CD4-positive, alpha-beta T cell (primary cell): ENCODE results near the gene AP3M1. TPM values are rescaled to one million over a fixed set of nuclear protein-coding genes. Genes with fewer than 3 reads are reported as not detected.

Source experiments
- ATAC-seq: fragments of 200-7000 bp; cut with Tn5 transposase; one replicate; pipeline ENCODE4 v1.10.0; 2022; ENCODE audit warnings: mild to moderate bottlenecking; ENCODE audit not compliant: poor library complexity
- CTCF ChIA-PET: fragments of 350-600 bp; sonication (Branson Sonifier 250); formaldehyde crosslinking; loops from one replicate; lab custom pipeline; 2021; ENCODE audit warnings: antibody characterized with exemption, inconsistent platforms; lab: Charles Lee
- POLR2A ChIA-PET: fragments of 350-600 bp; sonication (Branson Sonifier 250); formaldehyde crosslinking; loops from one replicate; lab custom pipeline; 2021; ENCODE audit warnings: antibody characterized with exemption, inconsistent platforms; lab: Charles Lee
- DNase-seq, 14 experiments: peaks; one replicate each; pipeline ENCODE4 v3.0.0-alpha.2; 2013 to 2020; ENCODE audit warnings: mixed read lengths in 2 of 14
- H3K27ac ChIP-seq, 2 donors: one replicate each; pipeline versions ENCODE4 v1.5.1 to v1.7.0; 2013; ENCODE audit warnings: low read length in 2 of 2, low read depth in 1 of 2, mild to moderate bottlenecking in 1 of 2
- H3K27me3 ChIP-seq, 2 experiments: 1 replicate in 1 of 2; 2 replicates in 1 of 2; pipeline versions ENCODE4 v1.6.1 to v1.7.0; 2013; ENCODE audit warnings: low read length in 2 of 2, control low read depth in 1 of 2, mild to moderate bottlenecking in 1 of 2, moderate library complexity in 1 of 2; ENCODE audit not compliant: insufficient read depth in 2 of 2, control insufficient read depth in 1 of 2
- H3K36me3 ChIP-seq: one replicate; pipeline ENCODE4 v1.6.1; 2013; ENCODE audit warnings: low read length, control low read depth; ENCODE audit not compliant: insufficient read depth
- H3K4me1 ChIP-seq: one replicate; pipeline ENCODE4 v1.6.1; 2013; ENCODE audit warnings: low read length, control low read depth; ENCODE audit not compliant: insufficient read depth
- H3K4me3 ChIP-seq: one replicate; pipeline ENCODE4 v1.5.1; 2013; ENCODE audit warnings: mild to moderate bottlenecking, low read length, moderate library complexity
- H3K9me3 ChIP-seq, 2 experiments: 1 replicate in 1 of 2; 2 replicates in 1 of 2; pipeline versions ENCODE4 v1.6.1 to v1.7.0; 2013; ENCODE audit warnings: low read length in 2 of 2, mild to moderate bottlenecking in 2 of 2, control low read depth in 1 of 2, moderate library complexity in 1 of 2; ENCODE audit not compliant: control insufficient read depth in 1 of 2, insufficient read depth in 1 of 2
- H3K27ac Mint-ChIP-seq: one replicate; pipeline ENCODE4 v1.8.0; 2020; ENCODE audit warnings: mixed read lengths
- H3K27me3 Mint-ChIP-seq: one replicate; pipeline ENCODE4 v1.8.0; 2021; ENCODE audit warnings: mixed read lengths
- H3K36me3 Mint-ChIP-seq: one replicate; pipeline ENCODE4 v1.8.0; 2021; ENCODE audit warnings: low read depth, mixed read lengths
- H3K4me1 Mint-ChIP-seq: one replicate; pipeline ENCODE4 v1.8.0; 2021; ENCODE audit warnings: low read depth, mixed read lengths
- H3K4me3 Mint-ChIP-seq: one replicate; pipeline ENCODE4 v1.8.0; 2020; ENCODE audit warnings: mild to moderate bottlenecking, mixed read lengths
- H3K9me3 Mint-ChIP-seq: one replicate; pipeline ENCODE4 v1.8.0; 2020; ENCODE audit warnings: mixed read lengths
- CTCF ChIP-seq: fragments of 200-600 bp; IDR thresholded peaks from one replicate; pipeline ENCODE4 v1.8.0; 2022; ENCODE audit warnings: antibody characterized with exemption, mild to moderate bottlenecking
- intact Hi-C, 2 experiments: fragments of 100-400 bp; cut with DNase I in 1 of 2; cut with micrococcal nuclease in 1 of 2; formaldehyde crosslinking; loops; one replicate each; pipeline versions ENCODE4 v1.15.1 to v1.9.0; 2023 to 2025; cut with DNase I, micrococcal nuclease
- total RNA-seq, 174 experiments: library from RNA in 2 of 174; stranded (reverse) in 2 of 174; gene quantifications; one replicate each; pipeline ENCODE4 v1.2.3 and lab custom pipeline; 2021 to 2026

Gene AP3M1
- total RNA-seq, 2 experiments from 2014 or later: 14.8 to 17.6 TPM

GRCh38 chr10:74099836-74100235 is 50.8 kb downstream of the AP3M1 start:
- Histone ChIP-seq H3K4me1 (no peaks in the 10 kb centered on the region), H3K27ac (no peak overlapping the region), H3K9me3 (no peaks in the 10 kb centered on the region), H3K4me3 (no peak overlapping the region), H3K27me3 (no peaks in the 10 kb centered on the region), H3K36me3 (peaks cover 87% of the 10 kb centered on the region)
- no peaks in the 10 kb centered on the region for H3K4me1 Mint-ChIP-seq
- ChIA-PET CTCF (no interaction called here), POLR2A (interaction anchor here (1.3 kb wide), 1 partner anchor 22 kb away, joined by 3 read pairs; no protein-coding TSS in a partner anchor)
- no peak overlapping the region for H3K4me3 Mint-ChIP-seq
- TF ChIP-seq CTCF: no peak
- H3K27ac Mint-ChIP-seq: no peak overlapping the region
- H3K9me3 Mint-ChIP-seq: no peaks in the 10 kb centered on the region
- no peaks in the 10 kb centered on the region for H3K27me3 Mint-ChIP-seq
- peaks cover 94% of the 10 kb centered on the region for H3K36me3 Mint-ChIP-seq
- no peak for DNase-seq
- ATAC-seq: no peak
- intact Hi-C loops: no loop called here

- no peak overlapping the region for H3K27ac ChIP-seq
- no peaks in the 10 kb centered on the region for H3K4me1 ChIP-seq
- H3K36me3 ChIP-seq: peaks cover 87% of the 10 kb centered on the region
- ChIA-PET POLR2A (interaction anchor here (1.3 kb wide), 1 partner anchor 22 kb away, joined by 3 read pairs; no protein-coding TSS in a partner anchor), CTCF (no interaction called here)
- no peak overlapping the region for H3K4me3 ChIP-seq
- no peaks in the 10 kb centered on the region for H3K27me3 ChIP-seq
- intact Hi-C loops: no loop called here
- no peaks in the 10 kb centered on the region for H3K9me3 Mint-ChIP-seq
- H3K36me3 Mint-ChIP-seq: peaks cover 94% of the 10 kb centered on the region
- H3K27ac Mint-ChIP-seq: peak overlapping the region; percentile 26
- TF ChIP-seq CTCF: no peak
- no peaks in the 10 kb centered on the region for H3K4me1 Mint-ChIP-seq
- DNase-seq: no peak
- no peaks in the 10 kb centered on the region for H3K27me3 Mint-ChIP-seq
- H3K9me3 ChIP-seq: no peaks in the 10 kb centered on the region
- ATAC-seq: no peak
- H3K4me3 Mint-ChIP-seq: no peak overlapping the region
Measured at GRCh38 chr10:74099420-74099819, 51.2 kb downstream of the AP3M1 start.

GRCh38 chr10:74097776-74098175 is 52.9 kb downstream of the AP3M1 start:
- no peaks in the 10 kb centered on the region for H3K9me3 ChIP-seq
- H3K27me3 ChIP-seq: no peaks in the 10 kb centered on the region
- CTCF ChIA-PET: no interaction called here
- H3K36me3 Mint-ChIP-seq: peaks cover 90% of the 10 kb centered on the region
- POLR2A ChIA-PET: no interaction called here
- H3K27ac ChIP-seq: no peak overlapping the region
- H3K27ac Mint-ChIP-seq: peak overlapping the region; percentile 1
- H3K27me3 Mint-ChIP-seq: no peaks in the 10 kb centered on the region
- intact Hi-C loops: no loop called here
- H3K4me1 Mint-ChIP-seq: no peaks in the 10 kb centered on the region
- H3K4me3 ChIP-seq: no peak overlapping the region
- H3K4me3 Mint-ChIP-seq: no peak overlapping the region
- TF ChIP-seq CTCF: no peak
- H3K9me3 Mint-ChIP-seq: no peaks in the 10 kb centered on the region
- DNase-seq: no peak
- ATAC-seq: no peak
- H3K36me3 ChIP-seq: peaks cover 87% of the 10 kb centered on the region
- no peaks in the 10 kb centered on the region for H3K4me1 ChIP-seq
